Activated CD4-positive, alpha-beta memory T cell treated with anti-CD3 and anti-CD28 coated beads for 36 hours (primary cell): Measurements from ENCODE around the gene IGFL3. TPM values are rescaled to one million over a fixed set of nuclear protein-coding genes. Genes with fewer than 3 reads are reported as not detected.
A peak's percentile ranks its signal among the peaks of the same experiment; 100 is the strongest.
"Not testable (repeated sequence)": the region's sequence is repeated elsewhere in the genome, so short reads cannot be mapped to it uniquely, and the experiment has no call there.

Experiments
- CTCF ChIA-PET: fragments of 350-600 bp; sonication (Branson Sonifier 250); formaldehyde crosslinking; loops from one replicate; lab custom pipeline; 2021; ENCODE audit warnings: antibody characterized with exemption, inconsistent platforms; lab: Charles Lee
- POLR2A ChIA-PET: fragments of 350-600 bp; sonication (Branson Sonifier 250); formaldehyde crosslinking; loops from one replicate; lab custom pipeline; 2021; ENCODE audit warnings: antibody characterized with exemption; lab: Charles Lee
- DNase-seq: peaks from one replicate; pipeline ENCODE4 v3.0.0-alpha.2; 2020
- H3K27ac Mint-ChIP-seq: one replicate; pipeline ENCODE4 v1.8.0; 2021; ENCODE audit warnings: mixed read lengths
- H3K27me3 Mint-ChIP-seq: one replicate; pipeline ENCODE4 v1.8.0; 2021; ENCODE audit warnings: mixed read lengths
- H3K36me3 Mint-ChIP-seq: one replicate; pipeline ENCODE4 v1.8.0; 2021; ENCODE audit warnings: mixed read lengths
- H3K4me1 Mint-ChIP-seq: one replicate; pipeline ENCODE4 v1.8.0; 2021; ENCODE audit warnings: low read depth, mixed read lengths
- H3K4me3 Mint-ChIP-seq: one replicate; pipeline ENCODE4 v1.8.0; 2021; ENCODE audit warnings: mild to moderate bottlenecking, mixed read lengths
- H3K9me3 Mint-ChIP-seq: one replicate; pipeline ENCODE4 v1.8.0; 2021; ENCODE audit warnings: mixed read lengths
- intact Hi-C: fragments of 100-400 bp; cut with micrococcal nuclease; formaldehyde crosslinking; loops from one replicate; pipeline ENCODE4 v1.15.1; 2023
- total RNA-seq, 2 experiments: library from RNA; stranded (reverse); gene quantifications; one replicate each; pipeline ENCODE4 v1.2.3, GENCODE V29; 2021

Gene IGFL3
- total RNA-seq, 2 experiments from 2014 or later, result not detected

GRCh38 chr19:46115396-46116106 lies 8.9 kb downstream of the IGFL3 start:
- ChIA-PET CTCF (interaction anchor here (0.6 to 1.7 kb wide), 3 partner anchors 33 to 150 kb away, joined by 3 to 7 read pairs (median 4); no protein-coding TSS in a partner anchor), POLR2A (interaction anchor here (0.6 to 1.5 kb wide), 3 partner anchors 23 to 148 kb away, joined by 3 to 5 read pairs (median 3); no protein-coding TSS in a partner anchor)
- DNase-seq, result peak; percentile 81
- H3K4me1 Mint-ChIP-seq, result peaks cover 11% of the 10 kb centered on the region
- H3K4me3 Mint-ChIP-seq, result no peak overlapping the region
- no peaks in the 10 kb centered on the region for H3K9me3 Mint-ChIP-seq
- H3K36me3 Mint-ChIP-seq, result no peaks in the 10 kb centered on the region
- intact Hi-C loops, result loop anchor here (1.0 to 2.0 kb wide), 3 partner anchors 37 to 148 kb away; no protein-coding TSS in a partner anchor
- H3K27ac Mint-ChIP-seq, result no peak overlapping the region
- H3K27me3 Mint-ChIP-seq, result peaks cover 56% of the 10 kb centered on the region

- ChIA-PET CTCF (interaction anchor here (0.7 to 1.1 kb wide), 2 partner anchors 31 to 85 kb away, joined by 3 to 4 read pairs; no protein-coding TSS in a partner anchor), POLR2A (no interaction called here)
- peaks cover 11% of the 10 kb centered on the region for H3K4me1 Mint-ChIP-seq
- H3K27ac Mint-ChIP-seq, result no peak overlapping the region
- H3K9me3 Mint-ChIP-seq, result no peaks in the 10 kb centered on the region
- intact Hi-C loops, result loop anchor here (2.0 kb wide), 2 partner anchors 35 to 71 kb away; no protein-coding TSS in a partner anchor
- peaks cover 54% of the 10 kb centered on the region for H3K27me3 Mint-ChIP-seq
- no peak for DNase-seq
- no peak overlapping the region for H3K4me3 Mint-ChIP-seq
- no peaks in the 10 kb centered on the region for H3K36me3 Mint-ChIP-seq
Observed at GRCh38 chr19:46113726-46114125, 10.8 kb downstream of the IGFL3 start.

- Mint-ChIP-seq H3K9me3 (no peaks in the 10 kb centered on the region), H3K4me1 (peaks cover 11% of the 10 kb centered on the region), H3K27ac (no peak overlapping the region), H3K4me3 (no peak overlapping the region), H3K36me3 (no peaks in the 10 kb centered on the region), H3K27me3 (peaks cover 50% of the 10 kb centered on the region)
- ChIA-PET POLR2A (no interaction called here), CTCF (interaction anchor here (1.2 kb wide), 1 partner anchor 34 kb away, joined by 4 read pairs; no protein-coding TSS in a partner anchor)
- DNase-seq, result no peak
- intact Hi-C loops, result no loop called here
Observed at GRCh38 chr19:46112527-46112926, 12.0 kb downstream of the IGFL3 start.

GRCh38 chr19:46111376-46111775 lies 13.1 kb downstream of the IGFL3 start:
- Mint-ChIP-seq H3K4me3 (no peak overlapping the region), H3K9me3 (no peaks in the 10 kb centered on the region), H3K4me1 (peaks cover 11% of the 10 kb centered on the region), H3K36me3 (no peaks in the 10 kb centered on the region), H3K27ac (no peak overlapping the region), H3K27me3 (peaks cover 47% of the 10 kb centered on the region)
- POLR2A ChIA-PET, result no interaction called here
- CTCF ChIA-PET, result interaction anchor here (1.2 kb wide), 1 partner anchor 33 kb away, joined by 4 read pairs; no protein-coding TSS in a partner anchor
- intact Hi-C loops, result no loop called here
- DNase-seq, result no peak

GRCh38 chr19:46109876-46110275 lies 14.6 kb downstream of the IGFL3 start:
- POLR2A ChIA-PET, result interaction anchor here (0.6 kb wide), 1 partner anchor 361 kb away, joined by 3 read pairs; the partner anchor contains the start of gene PNMA8A
- H3K27ac Mint-ChIP-seq, result no peak overlapping the region
- H3K4me3 Mint-ChIP-seq, result no peak overlapping the region
- peaks cover 40% of the 10 kb centered on the region for H3K27me3 Mint-ChIP-seq
- no peaks in the 10 kb centered on the region for H3K9me3 Mint-ChIP-seq
- DNase-seq, result no peak
- no peaks in the 10 kb centered on the region for H3K36me3 Mint-ChIP-seq
- peaks cover under 1% of the 10 kb centered on the region for H3K4me1 Mint-ChIP-seq
- CTCF ChIA-PET, result no interaction called here
- intact Hi-C loops, result no loop called here

GRCh38 chr19:46107371-46107770 lies 17.1 kb downstream of the IGFL3 start:
- no peak overlapping the region for H3K4me3 Mint-ChIP-seq
- no peaks in the 10 kb centered on the region for H3K9me3 Mint-ChIP-seq
- no peak overlapping the region for H3K27ac Mint-ChIP-seq
- intact Hi-C loops, result no loop called here
- no peaks in the 10 kb centered on the region for H3K36me3 Mint-ChIP-seq
- POLR2A ChIA-PET, result no interaction called here
- CTCF ChIA-PET, result no interaction called here
- no peak for DNase-seq
- H3K27me3 Mint-ChIP-seq, result peaks cover 18% of the 10 kb centered on the region
- H3K4me1 Mint-ChIP-seq, result no peaks in the 10 kb centered on the region

- H3K36me3 Mint-ChIP-seq, H3K4me3 Mint-ChIP-seq, H3K9me3 Mint-ChIP-seq, DNase-seq, H3K4me1 Mint-ChIP-seq, H3K27ac Mint-ChIP-seq, CTCF ChIA-PET, POLR2A ChIA-PET, intact Hi-C loops: not testable (repeated sequence)
- peaks cover 24% of the 10 kb centered on the region for H3K27me3 Mint-ChIP-seq
Observed at GRCh38 chr19:46102333-46102732, 22.2 kb downstream of the IGFL3 start.

- Mint-ChIP-seq H3K27me3 (peaks cover 34% of the 10 kb centered on the region), H3K4me3 (no peak overlapping the region), H3K27ac (no peak overlapping the region), H3K9me3 (peaks cover 14% of the 10 kb centered on the region), H3K36me3 (peaks cover 7% of the 10 kb centered on the region), H3K4me1 (no peaks in the 10 kb centered on the region)
- ChIA-PET POLR2A (no interaction called here), CTCF (no interaction called here)
- intact Hi-C loops, result no loop called here
- DNase-seq, result no peak
Observed at GRCh38 chr19:46101293-46101692, 23.2 kb downstream of the IGFL3 start.

GRCh38 chr19:46100344-46100743 lies 24.1 kb downstream of the IGFL3 start:
- ChIA-PET CTCF (interaction anchor here (1.3 kb wide), 1 partner anchor 16 kb away, joined by 4 read pairs; no protein-coding TSS in a partner anchor), POLR2A (no interaction called here)
- DNase-seq, result no peak
- no peak overlapping the region for H3K27ac Mint-ChIP-seq
- no peaks in the 10 kb centered on the region for H3K4me1 Mint-ChIP-seq
- intact Hi-C loops, result no loop called here
- H3K4me3 Mint-ChIP-seq, result no peak overlapping the region
- peaks cover 37% of the 10 kb centered on the region for H3K27me3 Mint-ChIP-seq
- H3K9me3 Mint-ChIP-seq, result peaks cover 14% of the 10 kb centered on the region
- peaks cover 7% of the 10 kb centered on the region for H3K36me3 Mint-ChIP-seq

GRCh38 chr19:46090444-46090843 lies 34.0 kb downstream of the IGFL3 start:
- Mint-ChIP-seq H3K9me3 (peaks cover 31% of the 10 kb centered on the region), H3K4me1 (no peaks in the 10 kb centered on the region), H3K27ac (no peak overlapping the region), H3K4me3 (no peak overlapping the region), H3K36me3 (peaks cover 12% of the 10 kb centered on the region), H3K27me3 (peaks cover 33% of the 10 kb centered on the region)
- ChIA-PET POLR2A (no interaction called here), CTCF (interaction anchor here (1.0 kb wide), 1 partner anchor 95 kb away, joined by 3 read pairs; no protein-coding TSS in a partner anchor)
- intact Hi-C loops, result no loop called here
- no peak for DNase-seq

- CTCF ChIA-PET, result interaction anchor here (1.0 kb wide), 1 partner anchor 96 kb away, joined by 3 read pairs; no protein-coding TSS in a partner anchor
- Mint-ChIP-seq H3K4me1 (no peaks in the 10 kb centered on the region), H3K27me3 (peaks cover 34% of the 10 kb centered on the region), H3K4me3 (no peak overlapping the region), H3K27ac (no peak overlapping the region), H3K36me3 (peaks cover 12% of the 10 kb centered on the region), H3K9me3 (peaks cover 41% of the 10 kb centered on the region)
- POLR2A ChIA-PET, result no interaction called here
- intact Hi-C loops, result no loop called here
- no peak for DNase-seq
Observed at GRCh38 chr19:46089432-46089831, 35.1 kb downstream of the IGFL3 start.

GRCh38 chr19:46088101-46088500 lies 36.4 kb downstream of the IGFL3 start:
- peaks cover 33% of the 10 kb centered on the region for H3K27me3 Mint-ChIP-seq
- no peak overlapping the region for H3K4me3 Mint-ChIP-seq
- DNase-seq, result no peak
- H3K36me3 Mint-ChIP-seq, result peaks cover 12% of the 10 kb centered on the region
- H3K27ac Mint-ChIP-seq, result no peak overlapping the region
- intact Hi-C loops, result no loop called here
- ChIA-PET POLR2A (no interaction called here), CTCF (interaction anchor here (0.9 to 1.3 kb wide), 3 partner anchors 8 to 176 kb away, joined by 3 read pairs; no protein-coding TSS in a partner anchor)
- no peaks in the 10 kb centered on the region for H3K4me1 Mint-ChIP-seq
- H3K9me3 Mint-ChIP-seq, result peaks cover 42% of the 10 kb centered on the region
